ENCODE measurements around the gene OR4N5.
"Not testable (repeated sequence)": the region's sequence is repeated elsewhere in the genome, so short reads cannot be mapped to it uniquely, and the experiment has no call there.

Gene OR4N5, protein sequence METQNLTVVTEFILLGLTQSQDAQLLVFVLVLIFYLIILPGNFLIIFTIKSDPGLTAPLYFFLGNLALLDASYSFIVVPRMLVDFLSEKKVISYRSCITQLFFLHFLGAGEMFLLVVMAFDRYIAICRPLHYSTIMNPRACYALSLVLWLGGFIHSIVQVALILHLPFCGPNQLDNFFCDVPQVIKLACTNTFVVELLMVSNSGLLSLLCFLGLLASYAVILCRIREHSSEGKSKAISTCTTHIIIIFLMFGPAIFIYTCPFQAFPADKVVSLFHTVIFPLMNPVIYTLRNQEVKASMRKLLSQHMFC

DNA sequence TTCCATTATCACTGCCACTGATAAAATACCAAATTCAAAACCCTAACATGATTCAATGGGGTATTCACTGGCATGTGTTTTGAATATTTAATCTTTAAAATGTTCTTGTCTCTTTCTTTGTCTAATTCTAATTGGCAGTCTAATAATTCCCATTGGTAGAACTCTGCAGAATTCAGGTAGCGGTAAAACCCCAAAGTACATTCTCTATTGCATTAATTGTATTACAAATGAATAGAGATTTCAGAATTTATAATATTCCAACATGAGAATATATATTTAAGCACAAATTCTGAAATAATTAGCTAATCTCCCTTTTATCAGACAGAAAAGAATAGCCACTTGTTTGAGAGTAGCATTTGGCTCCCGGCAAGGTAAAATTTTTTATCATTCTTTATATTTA lies at the start of gene OR4N5:
OR4N5 (plus strand) TSS at position 301 of the 400 bp plus-strand sequence. CDS start 4,916 bp downstream, outside the sequence.
- FAIRE-seq (no peak), DNase-seq (ENCODE audit: low spot score) (no peak)

DNA sequence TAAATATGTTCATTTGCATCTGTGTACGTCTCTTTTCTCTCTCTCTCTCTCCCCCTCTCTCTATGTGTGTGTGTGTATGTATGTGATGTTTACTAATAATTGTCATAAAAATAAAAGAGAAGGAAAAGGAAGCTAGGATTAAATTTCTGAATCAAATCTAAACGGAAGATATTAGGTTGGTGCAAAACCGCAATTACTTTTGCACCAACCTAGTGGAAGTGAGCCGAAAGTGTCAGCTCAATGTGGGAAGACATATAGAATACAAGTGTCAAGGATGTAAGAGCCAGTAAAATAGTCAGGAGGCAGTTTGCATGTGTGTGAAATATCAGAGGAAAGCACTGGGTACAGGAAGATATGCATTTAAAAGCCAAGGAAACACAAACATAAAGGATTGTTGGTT lies 46.6 kb upstream of the OR4N5 start:
- DNase-seq (ENCODE audit: low spot score) (no peak), FAIRE-seq (no peak)

DNA sequence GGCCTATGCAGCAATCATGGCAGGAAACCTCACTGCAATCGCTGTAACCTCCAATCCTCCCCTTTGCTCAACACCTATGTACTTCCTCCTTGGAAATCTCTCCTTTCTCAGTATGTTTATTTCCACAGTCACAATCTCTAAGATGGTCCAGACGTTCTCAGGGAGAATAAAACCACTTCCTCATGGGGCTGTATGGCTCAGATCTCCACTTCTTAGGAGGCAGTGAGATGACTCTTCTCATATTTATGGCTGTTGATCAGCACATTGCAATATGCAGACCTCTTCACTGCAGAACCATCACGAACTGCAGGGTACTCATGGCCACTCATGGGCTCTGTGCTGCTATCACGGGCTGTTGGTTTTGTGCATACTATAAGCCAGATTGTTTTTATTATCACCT lies 45.2 kb upstream of the OR4N5 start:
- FAIRE-seq = no peak
- no peak for DNase-seq (ENCODE audit: low spot score)

DNA sequence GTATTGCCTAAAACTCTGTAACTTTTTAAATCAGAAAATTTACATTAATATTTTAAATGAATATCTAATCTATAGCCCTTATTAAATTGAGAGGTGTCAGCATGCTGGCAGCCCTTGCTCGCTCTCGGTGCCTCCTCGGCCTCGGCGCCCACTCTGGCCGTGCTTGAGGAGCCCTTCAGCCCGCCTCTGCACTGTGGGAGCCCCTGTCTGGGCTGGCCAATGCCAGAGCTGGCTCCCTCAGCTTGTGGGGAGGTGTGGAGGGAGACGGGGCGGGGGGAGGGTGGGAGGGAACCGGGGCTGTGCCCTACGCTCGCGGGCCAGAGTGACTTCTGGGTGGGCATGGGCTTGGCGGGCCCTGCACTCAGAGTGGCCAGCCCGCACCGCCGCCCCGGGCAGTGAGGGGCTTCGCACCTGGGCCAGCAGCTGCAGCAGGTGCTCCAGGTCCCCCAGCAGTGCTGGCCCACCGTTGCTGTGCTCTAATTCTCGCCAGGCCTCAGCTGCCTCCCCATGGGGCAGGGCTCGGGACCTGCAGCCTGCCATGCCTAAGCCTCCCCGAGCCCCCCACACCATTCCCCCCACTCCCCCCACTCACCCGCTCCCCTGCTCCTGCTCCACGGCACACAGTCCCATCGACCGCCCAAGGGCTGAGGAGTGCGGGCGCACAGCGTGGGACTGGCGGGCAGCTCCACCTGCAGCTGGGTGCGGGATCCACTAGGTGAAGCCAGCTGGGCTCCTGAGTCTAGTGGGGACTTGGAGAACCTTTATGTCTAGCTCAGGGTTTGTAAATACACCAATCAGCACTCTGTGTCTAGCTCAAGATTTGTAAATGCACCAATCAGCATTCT lies 39.5 kb upstream of the OR4N5 start:
- not testable (repeated sequence) for DNase-seq (ENCODE audit: low spot score); FAIRE-seq

DNA sequence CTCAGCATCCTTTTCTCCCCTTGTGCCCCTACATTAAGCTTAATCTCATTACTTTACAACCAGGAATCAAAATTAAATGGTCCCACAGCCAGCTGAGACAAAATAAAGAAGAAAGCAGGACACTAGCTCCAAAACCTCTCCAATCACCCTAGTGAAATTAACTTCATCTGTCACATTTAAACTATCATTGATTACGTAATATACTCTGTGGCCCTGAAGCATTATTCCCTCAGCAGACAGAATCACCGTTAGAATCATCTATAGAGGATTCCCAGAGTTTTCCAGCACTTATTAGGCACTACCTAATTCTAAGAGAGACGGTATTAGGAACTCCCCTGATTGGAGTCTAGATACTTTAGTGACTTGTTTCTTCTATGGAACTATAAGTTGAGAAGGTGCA lies 28.2 kb upstream of the OR4N5 start, which contains the start of gene OR4K17:
OR4K17 (plus strand) TSS at position 302 of the 400 bp plus-strand sequence. CDS start 6,761 bp downstream, outside the sequence.
- FAIRE-seq (no peak), DNase-seq (ENCODE audit: low spot score) (no peak)

- DNase-seq (ENCODE audit: low spot score) = no peak
These were observed 26.3 kb upstream of the OR4N5 start for GRCh38 chr14:20112321-20112720.

DNA sequence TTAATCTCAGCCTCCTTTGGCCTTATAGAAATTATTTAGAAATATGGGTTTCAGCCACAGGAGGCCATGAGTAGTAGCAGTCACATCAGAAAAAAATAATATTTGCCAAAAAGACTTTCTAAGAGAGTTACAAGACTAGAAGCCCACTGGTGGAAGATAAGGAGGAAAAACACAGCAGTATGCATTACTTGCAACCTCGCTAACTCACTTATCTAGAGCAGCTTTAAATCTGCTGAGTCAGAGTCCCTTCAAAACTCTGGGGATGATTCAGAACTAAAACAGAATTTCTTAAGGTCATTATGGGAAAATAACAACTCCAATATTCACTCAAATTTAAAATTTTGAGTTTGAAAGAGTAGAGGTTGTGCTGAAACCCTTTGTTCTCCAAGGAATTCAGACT lies 21.9 kb upstream of the OR4N5 start:
- no peak for FAIRE-seq

More at GRCh38 chr14:20112321-20112720, 26.3 kb upstream of the OR4N5 start:
- no peak for FAIRE-seq

GRCh38 chr14:20118795-20119194 lies 19.8 kb upstream of the OR4N5 start:
- no peak for FAIRE-seq
- DNase-seq (ENCODE audit: low spot score) = no peak

More for the DNA sequence above, 21.9 kb upstream of the OR4N5 start:
- no peak for DNase-seq (ENCODE audit: low spot score)

DNA sequence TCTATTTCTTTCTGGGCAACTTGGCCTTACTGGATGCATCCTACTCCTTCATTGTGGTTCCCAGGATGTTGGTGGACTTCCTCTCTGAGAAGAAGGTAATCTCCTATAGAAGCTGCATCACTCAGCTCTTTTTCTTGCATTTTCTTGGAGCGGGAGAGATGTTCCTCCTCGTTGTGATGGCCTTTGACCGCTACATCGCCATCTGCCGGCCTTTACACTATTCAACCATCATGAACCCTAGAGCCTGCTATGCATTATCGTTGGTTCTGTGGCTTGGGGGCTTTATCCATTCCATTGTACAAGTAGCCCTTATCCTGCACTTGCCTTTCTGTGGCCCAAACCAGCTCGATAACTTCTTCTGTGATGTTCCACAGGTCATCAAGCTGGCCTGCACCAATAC lies 5.3 kb downstream of the OR4N5 start:
- FAIRE-seq (no peak), DNase-seq (ENCODE audit: low spot score) (no peak)

DNA sequence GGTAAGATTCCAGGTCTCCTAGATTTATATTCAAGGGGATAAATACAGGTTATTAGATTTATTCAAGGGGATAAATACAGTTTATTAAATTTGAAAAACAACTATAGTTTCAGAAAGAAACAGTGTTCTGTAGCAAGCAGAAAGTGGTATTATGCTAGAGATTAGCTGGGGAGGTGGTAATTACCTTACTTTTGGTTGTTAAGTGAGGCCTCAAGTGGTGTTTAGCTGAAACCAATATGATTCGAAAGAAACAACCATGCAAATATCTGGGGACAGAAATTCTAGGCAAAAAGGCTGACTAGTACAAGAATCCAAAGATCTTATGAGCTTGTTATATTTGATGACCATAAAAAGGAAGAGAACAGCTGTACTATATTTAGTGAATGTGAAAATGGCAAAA lies 6.2 kb downstream of the OR4N5 start:
- no peak for FAIRE-seq
- DNase-seq (ENCODE audit: low spot score) = no peak

DNA sequence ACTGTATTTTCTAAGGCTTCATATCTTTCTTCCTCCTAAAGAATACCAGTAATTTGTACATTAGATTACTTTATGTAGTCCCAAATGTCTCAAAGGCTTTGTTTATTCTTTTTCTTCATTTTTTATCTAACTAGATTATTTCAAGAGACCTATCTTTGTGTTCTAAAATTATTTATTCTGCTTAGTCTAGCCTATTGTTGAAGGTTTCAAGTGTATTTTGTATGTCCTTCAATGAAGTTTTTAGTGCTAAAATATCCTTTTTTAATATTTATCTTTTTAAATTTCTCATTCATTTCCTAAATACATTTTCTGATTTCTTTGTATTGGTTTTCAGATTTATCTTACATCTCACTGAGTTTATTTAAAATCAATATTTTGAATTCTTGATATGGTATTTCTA lies 25.8 kb downstream of the OR4N5 start:
- FAIRE-seq (no peak), DNase-seq (ENCODE audit: low spot score) (no peak)

DNA sequence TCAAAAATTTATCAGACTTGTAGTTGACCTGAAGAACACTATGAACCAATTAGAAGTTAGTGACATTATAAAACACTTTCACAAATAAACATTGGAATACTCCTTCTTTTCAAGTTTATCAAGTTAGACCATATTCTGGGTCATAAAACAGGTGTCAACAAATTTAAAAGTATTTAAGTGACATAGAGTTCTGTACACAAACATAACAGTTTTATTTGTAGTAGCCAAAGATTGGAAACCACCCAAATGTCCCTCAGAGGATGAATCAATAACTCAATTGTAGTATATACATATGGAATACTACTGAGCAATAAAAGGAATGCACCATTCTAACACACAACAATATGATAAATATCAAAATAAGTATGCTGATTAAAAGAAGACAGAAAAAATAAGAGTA lies 28.5 kb downstream of the OR4N5 start:
- no peak for FAIRE-seq
- DNase-seq (ENCODE audit: low spot score) = no peak

GRCh38 chr14:20169852-20170251 lies 31.2 kb downstream of the OR4N5 start:
- DNase-seq (ENCODE audit: low spot score) = peak; percentile 7
- FAIRE-seq = not testable (repeated sequence)

DNA sequence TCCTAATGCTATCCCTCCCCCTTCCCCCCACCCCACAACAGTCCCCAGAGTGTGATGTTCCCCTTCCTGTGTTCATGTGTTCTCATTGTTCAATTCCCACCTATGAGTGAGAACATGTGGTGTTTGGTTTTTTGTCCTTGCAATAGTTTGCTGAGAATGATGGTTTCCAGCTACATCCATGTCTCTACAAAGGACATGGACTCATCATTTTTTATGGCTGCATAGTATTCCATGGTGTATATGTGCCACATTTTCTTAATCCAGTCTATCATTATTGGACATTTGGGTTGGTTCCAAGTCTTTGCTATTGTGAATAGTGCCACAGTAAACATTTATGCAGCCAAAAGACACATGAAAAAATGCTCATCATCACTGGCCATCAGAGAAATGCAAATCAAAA lies 35.6 kb downstream of the OR4N5 start:
- DNase-seq (ENCODE audit: low spot score); FAIRE-seq: not testable (repeated sequence)

DNA sequence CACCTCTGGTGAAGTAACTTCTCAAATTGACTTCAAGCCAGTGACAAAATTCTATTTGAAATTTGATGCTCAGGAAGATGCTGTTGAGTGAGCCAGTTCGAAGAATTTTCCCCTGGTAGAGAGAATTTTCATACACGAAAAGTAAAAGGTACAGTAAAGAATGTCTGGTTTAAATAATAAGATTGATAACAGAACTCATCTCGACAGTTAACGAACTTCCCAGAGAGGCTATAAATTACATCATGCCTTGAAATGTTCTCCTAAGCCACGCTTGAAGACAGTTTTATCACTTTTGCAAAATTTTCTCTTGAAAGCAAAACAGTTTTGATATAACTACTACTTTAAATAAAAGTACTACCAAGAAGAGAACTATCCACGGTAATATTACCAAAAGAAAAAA lies 37.7 kb downstream of the OR4N5 start:
- DNase-seq (ENCODE audit: low spot score) = no peak
- no peak for FAIRE-seq

- no peak for FAIRE-seq
- no peak for DNase-seq (ENCODE audit: low spot score)
These were observed 38.9 kb downstream of the OR4N5 start for GRCh38 chr14:20177433-20177974.

- DNase-seq (ENCODE audit: low spot score) (no peak), FAIRE-seq (no peak)
These were observed 40.6 kb downstream of the OR4N5 start for GRCh38 chr14:20179218-20179617.

GRCh38 chr14:20179880-20180279 lies 41.3 kb downstream of the OR4N5 start:
- DNase-seq (ENCODE audit: low spot score) = no peak
- FAIRE-seq = no peak

DNA sequence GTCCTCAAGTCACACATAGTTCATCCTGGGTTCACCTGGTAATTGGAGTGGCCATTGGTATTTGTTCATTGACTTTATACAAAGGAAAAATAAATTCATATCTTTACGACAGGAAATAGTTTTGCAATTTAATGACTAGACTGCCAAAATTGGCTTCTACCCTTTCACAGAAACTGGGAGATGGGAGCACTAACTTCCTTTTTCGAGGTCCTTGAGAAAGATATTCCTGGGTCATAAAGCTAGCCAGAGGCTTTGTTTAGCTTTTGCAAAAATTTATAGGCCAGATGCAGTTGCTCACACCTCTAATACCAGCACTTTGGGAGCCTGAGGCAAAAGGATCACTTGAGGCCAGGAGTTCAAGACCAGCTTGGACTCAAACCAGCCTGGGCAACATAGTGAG lies 41.9 kb downstream of the OR4N5 start:
- FAIRE-seq (no peak), DNase-seq (ENCODE audit: low spot score) (no peak)

DNA sequence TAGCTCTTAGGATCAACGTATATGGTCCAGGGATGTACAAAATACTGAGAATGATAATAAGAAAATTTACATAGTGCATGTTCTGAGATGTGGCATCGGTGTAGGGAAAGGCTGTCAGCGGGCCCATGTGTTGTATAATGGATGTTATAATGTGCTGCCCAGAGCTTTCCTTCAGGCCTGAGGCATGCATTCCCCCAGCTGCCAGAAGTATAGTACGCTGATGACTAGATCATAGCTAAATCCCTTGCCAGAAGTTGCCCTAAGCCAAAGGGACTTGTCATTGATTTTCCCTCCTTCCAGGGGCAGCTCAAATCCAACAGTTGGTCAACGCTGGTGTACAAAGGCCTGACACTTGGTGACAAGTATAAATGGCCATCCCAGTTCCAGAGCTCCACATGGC lies 45.6 kb downstream of the OR4N5 start:
- no peak for FAIRE-seq

DNA sequence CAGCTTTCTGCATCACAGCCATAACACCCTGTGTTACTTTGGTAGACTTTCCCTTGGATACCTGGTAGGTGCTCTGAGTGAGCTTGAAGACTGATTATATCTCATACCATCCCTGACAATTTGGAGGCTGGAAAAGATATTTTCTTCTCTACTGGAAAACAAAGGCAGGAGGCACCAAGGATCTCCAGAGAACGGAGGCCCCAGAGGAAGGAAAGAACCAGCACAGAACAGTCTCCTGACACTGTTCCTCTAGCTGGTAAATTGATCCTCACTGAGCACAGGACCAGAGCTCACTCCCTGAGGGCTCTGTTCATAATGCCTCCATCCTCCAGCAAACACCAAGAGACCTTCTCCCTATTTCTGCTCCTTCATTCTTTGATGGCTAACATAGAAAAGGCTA lies 52.0 kb downstream of the OR4N5 start, which contains the start of gene OR11G2:
OR11G2 (plus strand) TSS at position 301 of the 400 bp plus-strand sequence. CDS start 6,542 bp downstream, outside the sequence.
- DNase-seq (ENCODE audit: low spot score) (no peak), FAIRE-seq (no peak)

More for the DNA sequence above, 45.6 kb downstream of the OR4N5 start:
- DNase-seq (ENCODE audit: low spot score) = no peak

DNA sequence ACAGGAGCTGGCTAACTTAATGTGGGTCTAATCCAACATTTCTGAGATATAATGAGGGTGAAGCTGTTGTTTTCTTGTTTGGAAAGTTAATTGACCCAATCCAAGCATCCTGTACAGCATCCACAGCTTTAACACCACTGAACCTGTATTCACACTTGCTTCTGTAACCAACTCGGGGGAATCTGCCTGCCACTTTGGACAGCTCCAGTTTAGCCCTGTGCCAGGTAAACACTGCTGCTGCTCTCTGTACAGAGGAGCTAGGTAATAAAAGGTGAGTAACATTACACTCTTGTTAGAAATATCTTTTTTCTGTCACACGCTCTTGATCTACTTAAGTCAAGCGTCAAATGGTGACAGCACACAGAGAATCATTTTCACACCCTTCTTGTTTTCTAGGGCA lies 52.8 kb downstream of the OR4N5 start:
- no peak for FAIRE-seq
- DNase-seq (ENCODE audit: low spot score) = no peak

Measured in RCC 7860 (cell line).